ENCODE measurements around the gene ZNF426.

DNA sequence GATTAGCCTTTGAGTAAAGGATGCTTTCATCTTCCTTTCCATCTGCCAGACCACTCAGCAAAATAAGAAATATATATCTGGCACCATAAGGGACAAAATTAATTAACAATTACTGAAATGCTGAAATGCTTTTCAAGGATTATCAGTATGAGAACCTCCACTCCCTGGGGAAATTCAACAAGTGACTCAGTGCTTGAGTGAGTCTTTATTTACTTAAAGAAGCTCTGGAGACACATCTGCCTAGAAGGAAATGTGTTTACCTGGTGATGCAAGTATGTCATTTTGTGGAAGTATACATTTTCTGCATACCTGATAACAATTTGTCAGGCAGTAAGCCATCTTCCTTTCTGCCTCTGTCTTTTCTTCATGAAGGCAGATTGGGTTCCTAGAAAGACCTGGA is 63.5 kb downstream of the ZNF426 start:
- TF ChIP-seq, protein P1, sequence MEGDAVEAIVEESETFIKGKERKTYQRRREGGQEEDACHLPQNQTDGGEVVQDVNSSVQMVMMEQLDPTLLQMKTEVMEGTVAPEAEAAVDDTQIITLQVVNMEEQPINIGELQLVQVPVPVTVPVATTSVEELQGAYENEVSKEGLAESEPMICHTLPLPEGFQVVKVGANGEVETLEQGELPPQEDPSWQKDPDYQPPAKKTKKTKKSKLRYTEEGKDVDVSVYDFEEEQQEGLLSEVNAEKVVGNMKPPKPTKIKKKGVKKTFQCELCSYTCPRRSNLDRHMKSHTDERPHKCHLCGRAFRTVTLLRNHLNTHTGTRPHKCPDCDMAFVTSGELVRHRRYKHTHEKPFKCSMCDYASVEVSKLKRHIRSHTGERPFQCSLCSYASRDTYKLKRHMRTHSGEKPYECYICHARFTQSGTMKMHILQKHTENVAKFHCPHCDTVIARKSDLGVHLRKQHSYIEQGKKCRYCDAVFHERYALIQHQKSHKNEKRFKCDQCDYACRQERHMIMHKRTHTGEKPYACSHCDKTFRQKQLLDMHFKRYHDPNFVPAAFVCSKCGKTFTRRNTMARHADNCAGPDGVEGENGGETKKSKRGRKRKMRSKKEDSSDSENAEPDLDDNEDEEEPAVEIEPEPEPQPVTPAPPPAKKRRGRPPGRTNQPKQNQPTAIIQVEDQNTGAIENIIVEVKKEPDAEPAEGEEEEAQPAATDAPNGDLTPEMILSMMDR (IDR thresholded peaks at IDR 0.05), result no peak
- TF ChIP-seq POLR2A (IDR thresholded peaks at IDR 0.05) (no peak), EP300 (IDR thresholded peaks at IDR 0.05; ENCODE audit: low read depth) (no peak), POLR2AphosphoS5 (IDR thresholded peaks at IDR 0.05) (no peak)
